Muscle of back (tissue), 13 donors: ENCODE measurements around the gene MEG3. TPM values are rescaled to one million over a fixed set of nuclear protein-coding genes. Genes with fewer than 3 reads are reported as not detected.

ENCODE experiments used
- DNase-seq, 3 donors: peaks; one replicate each; pipeline versions ENCODE4 v3.0.0 to v3.0.0-alpha.2; 2013
- long read RNA-seq, 9 donors: transcript quantifications; one replicate each; lab custom pipeline, GENCODE V29; 2026
- polyA plus RNA-seq, 10 donors: library from polyadenylated mRNA; unstranded; fragments of 120-200 nt; gene quantifications; one replicate each; pipeline ENCODE4 v1.2.1, GENCODE V29; 2013; ENCODE audit not compliant: insufficient read length in 10 of 10

Gene MEG3
- polyA plus RNA-seq = 1,000 to 10,000 TPM; 2,465 to 7,650 (median 4,019) TPM
- long read RNA-seq, donor 1, full-length matches to known transcripts = 937 of 1,317 reads
- long read RNA-seq, donor 1, partial matches to known transcripts = 304 of 1,317 reads
- long read RNA-seq, donor 1, other reads (novel, unspliced or antisense) = 76 of 1,317 reads
- long read RNA-seq, donor 2, full-length matches to known transcripts = 1,305 of 1,945 reads
- long read RNA-seq, donor 2, partial matches to known transcripts = 356 of 1,945 reads
- long read RNA-seq, donor 2, other reads (novel, unspliced or antisense) = 284 of 1,945 reads
- long read RNA-seq, donor 3 = 0 reads
- long read RNA-seq, donor 4, full-length matches to known transcripts = 820 of 1,242 reads
- long read RNA-seq, donor 4, partial matches to known transcripts = 238 of 1,242 reads
- long read RNA-seq, donor 4, other reads (novel, unspliced or antisense) = 184 of 1,242 reads
- long read RNA-seq, donor 5, full-length matches to known transcripts = 994 of 1,434 reads
- long read RNA-seq, donor 5, partial matches to known transcripts = 381 of 1,434 reads
- long read RNA-seq, donor 5, other reads (novel, unspliced or antisense) = 59 of 1,434 reads
- long read RNA-seq, donor 6, full-length matches to known transcripts = 1,431 of 2,044 reads
- long read RNA-seq, donor 6, partial matches to known transcripts = 408 of 2,044 reads
- long read RNA-seq, donor 6, other reads (novel, unspliced or antisense) = 205 of 2,044 reads
- long read RNA-seq, donor 7, full-length matches to known transcripts = 1,843 of 2,666 reads
- long read RNA-seq, donor 7, partial matches to known transcripts = 554 of 2,666 reads
- long read RNA-seq, donor 7, other reads (novel, unspliced or antisense) = 269 of 2,666 reads
- long read RNA-seq, donor 8, full-length matches to known transcripts = 537 of 812 reads
- long read RNA-seq, donor 8, partial matches to known transcripts = 252 of 812 reads
- long read RNA-seq, donor 8, other reads (novel, unspliced or antisense) = 23 of 812 reads
- long read RNA-seq, donor 9, full-length matches to known transcripts = 181 of 246 reads
- long read RNA-seq, donor 9, partial matches to known transcripts = 54 of 246 reads
- long read RNA-seq, donor 9, other reads (novel, unspliced or antisense) = 11 of 246 reads

GRCh38 chr14:100825713-100826331 is at the start of gene MEG3:
TSS of gene MEG3 (plus strand) at chr14:100826118.
- peak; percentile 87 to 95 (median 91) for DNase-seq

GRCh38 chr14:100776681-100777365 is 49.1 kb upstream of the MEG3 start:
- DNase-seq = no peak

- DNase-seq = no peak
Observed at GRCh38 chr14:100777366-100777817, 48.5 kb upstream of the MEG3 start.

- DNase-seq = peak; percentile 67 to 83 (median 68)
Observed at GRCh38 chr14:100777818-100778525, 47.9 kb upstream of the MEG3 start.

GRCh38 chr14:100778526-100778882 is 47.4 kb upstream of the MEG3 start:
- no peak for DNase-seq

- no peak for DNase-seq
Observed at GRCh38 chr14:100778951-100779690, 46.8 kb upstream of the MEG3 start.

GRCh38 chr14:100779691-100780080 is 46.2 kb upstream of the MEG3 start:
- no peak for DNase-seq

GRCh38 chr14:100780246-100780645 is 45.7 kb upstream of the MEG3 start:
- no peak for DNase-seq

- DNase-seq = no peak
Observed at GRCh38 chr14:100780646-100781355, 45.1 kb upstream of the MEG3 start.

GRCh38 chr14:100781952-100782351 is 44.0 kb upstream of the MEG3 start:
- DNase-seq = no peak

- no peak for DNase-seq
Observed at GRCh38 chr14:100782516-100783320, 43.2 kb upstream of the MEG3 start.

GRCh38 chr14:100783630-100784370 is 42.1 kb upstream of the MEG3 start:
- DNase-seq = no peak

GRCh38 chr14:100784523-100785337 is 41.2 kb upstream of the MEG3 start:
- DNase-seq = no peak

GRCh38 chr14:100785338-100785615 is 40.6 kb upstream of the MEG3 start:
- no peak for DNase-seq

- DNase-seq = no peak
Observed at GRCh38 chr14:100785626-100786025, 40.3 kb upstream of the MEG3 start.

- peak in 1 of 3 donors; percentile 36 for DNase-seq
Observed at GRCh38 chr14:100786131-100786530, 39.8 kb upstream of the MEG3 start.
